ENCODE measurements around the gene GTF3C4. TPM values are rescaled to one million over a fixed set of nuclear protein-coding genes. Genes with fewer than 3 reads are reported as not detected.

The GTF3C4 gene
- total and polyA plus RNA-seq, 2 of the 13 experiments (the other 11 are each of a cell fraction or from before 2014, with no cell fraction given), result 2.6 to 12.9 TPM

DNA sequence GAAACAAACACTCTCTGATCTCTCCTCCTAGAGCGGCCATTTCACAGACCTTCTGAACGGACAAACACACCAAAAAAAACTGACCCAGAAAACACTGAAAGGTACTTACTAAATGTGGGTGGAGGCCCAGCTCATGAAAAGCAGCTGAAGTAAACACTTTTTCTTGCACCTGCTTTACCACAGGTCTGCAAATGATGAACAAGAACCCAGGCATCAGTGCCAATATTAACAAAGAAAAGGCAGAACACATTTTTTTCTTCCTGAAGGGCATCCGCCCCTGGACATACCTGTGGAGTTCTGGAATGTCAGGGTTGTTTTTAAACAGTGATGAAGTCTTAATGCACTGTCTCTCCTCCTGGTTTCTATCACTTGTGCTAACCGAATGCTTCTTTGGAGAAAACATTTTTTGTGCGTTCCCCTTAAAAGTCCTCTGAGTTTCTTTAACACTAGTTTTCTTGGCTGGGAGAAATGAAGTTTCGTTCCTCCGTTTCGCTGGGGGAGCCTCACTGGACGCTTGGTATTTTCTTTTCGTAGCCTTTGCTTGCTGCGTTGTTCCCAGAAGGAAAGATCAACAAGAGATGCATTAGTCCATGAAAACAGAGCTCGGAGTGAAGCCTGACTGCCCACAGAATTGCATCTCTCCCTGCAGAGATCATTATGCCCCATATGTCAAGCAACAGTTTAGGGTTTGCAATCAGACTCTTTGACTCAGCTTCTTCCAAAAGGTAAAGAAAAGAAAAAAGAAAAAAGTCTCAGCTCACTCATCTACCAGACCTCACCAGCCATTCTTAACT, 7.9 kb upstream of the GTF3C4 start:
- TF ChIP-seq, protein P1, sequence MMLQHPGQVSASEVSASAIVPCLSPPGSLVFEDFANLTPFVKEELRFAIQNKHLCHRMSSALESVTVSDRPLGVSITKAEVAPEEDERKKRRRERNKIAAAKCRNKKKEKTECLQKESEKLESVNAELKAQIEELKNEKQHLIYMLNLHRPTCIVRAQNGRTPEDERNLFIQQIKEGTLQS (CRISPR knock-in tag; IDR thresholded peaks at IDR 0.05), result no peak
- TF ChIP-seq TEAD2 (CRISPR knock-in tag; IDR thresholded peaks at IDR 0.05), result no peak
- H3K4me1 ChIP-seq (ENCODE audit: insufficient read depth, low read length), result no peaks in the 10 kb centered on the region
- in situ Hi-C loops (cut with HindIII; ENCODE audit: extremely low pct_ligation_motif_present, low pct_unique_long_range_greater_than_20kb), result no loop called here
- BruUV-seq (replicated peaks), result no TSS peak
- DNase-seq (ENCODE audit: low spot score), result no peak
- ChIA-PET CTCF (ENCODE audit: low intra/inter-chr PET ratio, low total read pairs) (no interaction called here), POLR2A (no interaction called here)
- no peak for FAIRE-seq
- no peak for ATAC-seq
- peaks cover 24% of the 10 kb centered on the region for H3K79me2 ChIP-seq (ENCODE audit: insufficient read depth, low read length)
- WGBS (ENCODE audit: low lambda C conversion rate), result 95% methylated on average over 12 of the region's 12 CpGs
- H3K4me2 ChIP-seq (ENCODE audit: low read depth, low read length), result no peak overlapping the region
- H3K4me3 ChIP-seq (replicated peaks in 1 of 3; ENCODE audit: insufficient read depth in 1 of 3, low read depth in 2 of 3, low read length in 3 of 3), result no peak overlapping the region
- no peak overlapping the region for H3K27ac ChIP-seq (ENCODE audit: extremely low read length, insufficient read depth, low read length)
- H3K36me3 ChIP-seq (replicated peaks in 1 of 2; ENCODE audit: control insufficient read depth in 1 of 2, insufficient read depth in 2 of 2, low read length in 2 of 2), result peaks cover 13 to 57% of the 10 kb centered on the region in 2 experiments
- H3K27me3 ChIP-seq (ENCODE audit: control insufficient read depth in 1 of 2, insufficient read depth in 2 of 2, low read length in 2 of 2), result no peaks in the 10 kb centered on the region
- intact Hi-C loops (cut with micrococcal nuclease; ENCODE audit: unreplicated experiment), result no loop called here
- no peak overlapping the region for H3K9ac ChIP-seq (ENCODE audit: insufficient read depth, low read depth, low read length)
- H3K9me3 ChIP-seq (ENCODE audit: low read length), result no peaks in the 10 kb centered on the region
- no peaks in the 10 kb centered on the region; the same call in 1 of the 2 replicates for H4K20me1 ChIP-seq (ENCODE audit: insufficient read depth, low read length)
- no peak overlapping the region for H2AFZ ChIP-seq (ENCODE audit: low read length)

DNA sequence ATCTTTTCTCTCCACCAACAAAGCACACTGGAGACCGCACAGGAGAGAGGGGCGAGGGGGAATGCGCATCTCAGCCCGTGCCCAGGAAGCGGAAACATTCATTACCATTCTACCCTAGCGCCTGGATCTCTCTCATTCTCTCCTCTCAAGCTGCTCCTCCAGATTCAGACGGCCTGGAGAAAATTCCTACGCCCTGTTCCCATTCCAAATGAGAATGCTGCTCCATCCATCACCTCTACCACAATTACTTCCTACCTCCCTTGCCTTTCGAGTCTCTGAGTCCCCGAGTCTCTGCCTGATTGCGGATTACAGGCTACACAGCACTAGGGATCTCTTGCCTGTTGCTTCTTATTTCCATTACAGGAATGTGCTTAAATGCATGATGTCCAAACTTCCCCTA, 7.1 kb upstream of the GTF3C4 start:
- ChIA-PET POLR2A (no interaction called here), CTCF (ENCODE audit: low intra/inter-chr PET ratio, low total read pairs) (no interaction called here)
- Histone ChIP-seq H4K20me1 (ENCODE audit: insufficient read depth, low read length) (no peaks in the 10 kb centered on the region; the same call in 1 of the 2 replicates), H3K9me3 (ENCODE audit: low read length) (no peaks in the 10 kb centered on the region), H3K27ac (ENCODE audit: extremely low read length, insufficient read depth, low read length) (no peak overlapping the region), H3K4me1 (ENCODE audit: insufficient read depth, low read length) (peaks cover 7% of the 10 kb centered on the region), H3K79me2 (ENCODE audit: insufficient read depth, low read length) (peaks cover 30% of the 10 kb centered on the region), H3K36me3 (replicated peaks in 1 of 2; ENCODE audit: control insufficient read depth in 1 of 2, insufficient read depth in 2 of 2, low read length in 2 of 2) (peaks cover 10 to 49% of the 10 kb centered on the region in 2 experiments), H3K9ac (ENCODE audit: insufficient read depth, low read depth, low read length) (no peak overlapping the region), H3K4me2 (ENCODE audit: low read depth, low read length) (no peak overlapping the region), H3K4me3 (replicated peaks in 1 of 3; ENCODE audit: insufficient read depth in 1 of 3, low read depth in 2 of 3, low read length in 3 of 3) (no peak overlapping the region), H3K27me3 (ENCODE audit: control insufficient read depth in 1 of 2, insufficient read depth in 2 of 2, low read length in 2 of 2) (no peaks in the 10 kb centered on the region), H2AFZ (ENCODE audit: low read length) (no peak overlapping the region)
- 94% methylated on average over 10 of the region's 11 CpGs for whole genome bisulfite sequencing (ENCODE audit: low lambda C conversion rate)
- DNase-seq (ENCODE audit: low spot score) (no peak), FAIRE-seq (no peak), ATAC-seq (no peak)
- in situ Hi-C loops (cut with HindIII; ENCODE audit: extremely low pct_ligation_motif_present, low pct_unique_long_range_greater_than_20kb) (no loop called here), intact Hi-C loops (cut with micrococcal nuclease; ENCODE audit: unreplicated experiment) (no loop called here)
- BruUV-seq (replicated peaks), result no TSS peak
- TF ChIP-seq, protein P2, sequence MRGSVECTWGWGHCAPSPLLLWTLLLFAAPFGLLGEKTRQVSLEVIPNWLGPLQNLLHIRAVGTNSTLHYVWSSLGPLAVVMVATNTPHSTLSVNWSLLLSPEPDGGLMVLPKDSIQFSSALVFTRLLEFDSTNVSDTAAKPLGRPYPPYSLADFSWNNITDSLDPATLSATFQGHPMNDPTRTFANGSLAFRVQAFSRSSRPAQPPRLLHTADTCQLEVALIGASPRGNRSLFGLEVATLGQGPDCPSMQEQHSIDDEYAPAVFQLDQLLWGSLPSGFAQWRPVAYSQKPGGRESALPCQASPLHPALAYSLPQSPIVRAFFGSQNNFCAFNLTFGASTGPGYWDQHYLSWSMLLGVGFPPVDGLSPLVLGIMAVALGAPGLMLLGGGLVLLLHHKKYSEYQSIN (CRISPR knock-in tag; IDR thresholded peaks at IDR 0.05; ENCODE audit: borderline replicate concordance), result no peak
- TF ChIP-seq ZNF160 (CRISPR knock-in tag; IDR thresholded peaks at IDR 0.05) (no peak), SIX1 (CRISPR knock-in tag; IDR thresholded peaks at IDR 0.05; ENCODE audit: borderline replicate concordance) (no peak), RARA (CRISPR knock-in tag; IDR thresholded peaks at IDR 0.05) (no peak), SNRNP70 (IDR thresholded peaks at IDR 0.05; ENCODE audit: low read depth, low read length) (no peak), ZMYM3 (CRISPR knock-in tag; IDR thresholded peaks at IDR 0.05) (no peak), SMYD3 (CRISPR knock-in tag; IDR thresholded peaks at IDR 0.05) (no peak), TEAD3 (CRISPR knock-in tag; optimal IDR thresholded peaks at IDR 0.05; ENCODE audit: borderline replicate concordance) (no peak), ZBTB3 (CRISPR knock-in tag; IDR thresholded peaks at IDR 0.05; ENCODE audit: borderline replicate concordance, low read depth) (no peak), ZNF292 (CRISPR knock-in tag; IDR thresholded peaks at IDR 0.05; ENCODE audit: borderline replicate concordance, low read depth) (no peak)
- TF ChIP-seq, protein P3, sequence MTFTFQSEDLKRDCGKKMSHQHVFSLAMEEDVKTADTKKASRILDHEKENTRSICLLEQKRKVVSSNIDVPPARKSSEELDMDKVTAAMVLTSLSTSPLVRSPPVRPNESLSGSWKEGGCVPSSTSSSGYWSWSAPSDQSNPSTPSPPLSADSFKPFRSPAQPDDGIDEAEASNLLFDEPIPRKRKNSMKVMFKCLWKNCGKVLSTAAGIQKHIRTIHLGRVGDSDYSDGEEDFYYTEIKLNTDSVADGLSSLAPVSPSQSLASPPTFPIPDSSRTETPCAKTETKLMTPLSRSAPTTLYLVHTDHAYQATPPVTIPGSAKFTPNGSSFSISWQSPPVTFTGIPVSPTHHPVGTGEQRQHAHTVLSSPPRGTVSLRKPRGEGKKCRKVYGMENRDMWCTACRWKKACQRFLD (CRISPR knock-in tag; IDR thresholded peaks at IDR 0.05; ENCODE audit: borderline replicate concordance), result no peak
